Transverse colon (tissue), 4 donors: Measurements from ENCODE around the gene ABCC5. TPM values are rescaled to one million over a fixed set of nuclear protein-coding genes. Genes with fewer than 3 reads are reported as not detected.
"Not testable (repeated sequence)": the region's sequence is repeated elsewhere in the genome, so short reads cannot be mapped to it uniquely, and the experiment has no call there.

Experiments
- DNase-seq: peaks from one replicate; pipeline ENCODE4 v3.0.0-alpha.2; 2019
- H3K27ac ChIP-seq, 4 donors: fragments of 200-600 bp; sonication (generic); 2 replicates each; pipeline ENCODE4 v1.5.1; 2016 to 2018; ENCODE audit warnings: inconsistent platforms in 4 of 4
- H3K27me3 ChIP-seq: fragments of 200-600 bp; sonication (generic); 2 replicates; pipeline ENCODE4 v1.5.1; 2017; ENCODE audit warnings: inconsistent platforms
- H3K36me3 ChIP-seq, 4 donors: fragments of 200-600 bp; sonication (generic); 2 replicates each; pipeline ENCODE4 v1.5.1; 2017 to 2019; ENCODE audit warnings: inconsistent platforms in 4 of 4
- H3K4me1 ChIP-seq, 4 donors: fragments of 200-600 bp; sonication (generic); 2 replicates each; pipeline ENCODE4 v1.5.1; 2017 to 2020; ENCODE audit warnings: inconsistent platforms in 4 of 4
- H3K4me3 ChIP-seq, 4 donors: fragments of 200-600 bp; sonication (generic); 1 replicate in 1 of 4; 2 replicates in 3 of 4; pipeline versions ENCODE4 v1.5.1 to v1.6.1; 2017 to 2019; ENCODE audit warnings: inconsistent platforms in 4 of 4
- H3K9me3 ChIP-seq, 2 donors: fragments of 200-600 bp; sonication (generic); 2 replicates each; pipeline ENCODE4 v1.5.1; 2017 to 2019; ENCODE audit warnings: inconsistent platforms in 2 of 2
- EP300 ChIP-seq: sonication (generic); formaldehyde crosslinking; IDR thresholded peaks from one replicate; pipeline ENCODE4 v1.6.1; 2017; ENCODE audit warnings: antibody characterized with exemption, low read depth
- POLR2A ChIP-seq: fragments of 450-650 bp; IDR thresholded peaks from one replicate; pipeline ENCODE4 v1.6.1; 2016; ENCODE audit warnings: antibody characterized with exemption, mild to moderate bottlenecking, moderate library complexity
- POLR2AphosphoS5 ChIP-seq, 3 donors: sonication (generic); formaldehyde crosslinking; IDR thresholded peaks; one replicate each; pipeline ENCODE4 v1.6.1; 2016; ENCODE audit warnings: antibody characterized with exemption in 3 of 3
- WGBS, 2 donors: methylation state at CpG; one replicate each; pipeline ENCODE4 v1.1.5; 2018; ENCODE audit warnings: low coverage in 1 of 2; 5-methylcytosine and 5-hydroxymethylcytosine counted together
- in situ Hi-C, 4 donors: fragments of 200-750 bp; cut with MboI; loops; one replicate each; pipeline versions ENCODE4 v1.15.0 to v1.15.1; 2017; ENCODE audit warnings: low sequenced_read_pairs in 3 of 4, low pct_ligation_motif_present in 1 of 4, low pct_unique_long_range_greater_than_20kb in 1 of 4
- intact Hi-C: fragments of 100-400 bp; cut with DNase I; formaldehyde crosslinking; loops from one replicate; pipeline ENCODE4 v1.15.1; 2023; ENCODE audit warnings: low total_unique reads
- total RNA-seq, 4 donors: library from RNA; depleted of rRNA; stranded (reverse); fragments of >200 nt; gene quantifications; one replicate each; pipeline ENCODE4 v1.1.0, GENCODE V29; 2016
- TF ChIP-seq, protein P1 (sequence below), 5 experiments: fragments of 200-600 bp in 3 of 5; fragments of 450-650 bp in 2 of 5; sonication (generic) in 3 of 5; IDR thresholded peaks; 1 replicate in 2 of 5; 2 replicates in 3 of 5; pipeline ENCODE4 v1.5.1; 2016 to 2017; ENCODE audit warnings: antibody characterized with exemption in 5 of 5, inconsistent platforms in 3 of 5, mild to moderate bottlenecking in 2 of 5, moderate library complexity in 1 of 5

Gene ABCC5
- total RNA-seq, 4 donors from 2014 or later, result 74.1 to 168 (median 83.8) TPM

DNA sequence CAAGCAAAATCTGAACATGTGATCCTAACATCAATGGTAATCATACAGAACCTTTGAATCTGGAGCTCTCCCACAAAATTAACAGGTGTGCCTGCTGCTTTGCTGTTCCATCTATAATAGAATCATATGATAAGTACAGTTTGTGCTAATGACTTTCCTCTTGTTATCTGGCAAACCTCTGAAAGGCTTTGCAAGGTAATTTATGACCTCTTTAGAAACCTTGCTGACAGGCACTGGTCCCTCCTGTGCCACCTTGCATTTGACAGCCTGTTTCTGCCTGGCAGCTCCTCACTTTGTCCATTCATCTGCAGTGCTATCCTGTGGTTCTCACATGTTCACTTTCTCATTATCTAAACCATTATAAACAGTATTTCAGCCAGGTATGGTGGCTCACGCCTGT, 24.9 kb upstream of the ABCC5 start:
- in situ Hi-C loops (no loop called here), intact Hi-C loops (no loop called here)
- Histone ChIP-seq H3K9me3 (no peaks in the 10 kb centered on the region), H3K4me3 (no peak overlapping the region), H3K27ac (no peak overlapping the region), H3K27me3 (no peaks in the 10 kb centered on the region), H3K36me3 (no peaks in the 10 kb centered on the region), H3K4me1 (no peaks in the 10 kb centered on the region)
- no peak for TF ChIP-seq EP300
- DNase-seq, result no peak
- 100% methylated on average over 1 of the region's 1 CpG; no CpG with 5 or more reads in 1 of the 2 donors for WGBS, 2 donors

DNA sequence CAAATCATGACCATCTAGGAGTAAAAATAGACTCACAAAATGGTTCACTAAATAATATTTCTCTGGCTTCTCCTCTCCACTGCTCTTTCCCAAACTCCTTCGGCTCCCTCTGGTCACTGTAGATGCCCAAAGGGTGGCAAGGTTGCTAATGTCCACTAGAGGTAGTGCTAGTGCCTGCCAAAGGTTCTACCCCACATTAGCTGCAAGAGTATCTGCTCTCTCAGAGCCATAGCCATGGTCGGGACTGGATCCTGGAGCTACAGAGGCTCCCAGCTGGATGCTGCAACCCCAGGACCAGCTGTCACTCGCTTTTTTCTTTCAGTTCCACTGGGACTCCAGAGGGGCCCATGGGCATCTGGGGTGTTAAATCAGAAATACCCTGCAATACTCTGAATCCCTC, 22.3 kb upstream of the ABCC5 start:
- intact Hi-C loops, result no loop called here
- Histone ChIP-seq H3K27ac (no peak overlapping the region), H3K9me3 (no peaks in the 10 kb centered on the region), H3K4me1 (no peaks in the 10 kb centered on the region), H3K4me3 (no peak overlapping the region), H3K36me3 (no peaks in the 10 kb centered on the region), H3K27me3 (no peaks in the 10 kb centered on the region)
- 40 to 48% methylated on average over 1 to 3 of the region's 3 CpGs for WGBS, 2 donors
- in situ Hi-C loops, result no loop called here
- no peak for TF ChIP-seq EP300
- TF ChIP-seq, protein P1, sequence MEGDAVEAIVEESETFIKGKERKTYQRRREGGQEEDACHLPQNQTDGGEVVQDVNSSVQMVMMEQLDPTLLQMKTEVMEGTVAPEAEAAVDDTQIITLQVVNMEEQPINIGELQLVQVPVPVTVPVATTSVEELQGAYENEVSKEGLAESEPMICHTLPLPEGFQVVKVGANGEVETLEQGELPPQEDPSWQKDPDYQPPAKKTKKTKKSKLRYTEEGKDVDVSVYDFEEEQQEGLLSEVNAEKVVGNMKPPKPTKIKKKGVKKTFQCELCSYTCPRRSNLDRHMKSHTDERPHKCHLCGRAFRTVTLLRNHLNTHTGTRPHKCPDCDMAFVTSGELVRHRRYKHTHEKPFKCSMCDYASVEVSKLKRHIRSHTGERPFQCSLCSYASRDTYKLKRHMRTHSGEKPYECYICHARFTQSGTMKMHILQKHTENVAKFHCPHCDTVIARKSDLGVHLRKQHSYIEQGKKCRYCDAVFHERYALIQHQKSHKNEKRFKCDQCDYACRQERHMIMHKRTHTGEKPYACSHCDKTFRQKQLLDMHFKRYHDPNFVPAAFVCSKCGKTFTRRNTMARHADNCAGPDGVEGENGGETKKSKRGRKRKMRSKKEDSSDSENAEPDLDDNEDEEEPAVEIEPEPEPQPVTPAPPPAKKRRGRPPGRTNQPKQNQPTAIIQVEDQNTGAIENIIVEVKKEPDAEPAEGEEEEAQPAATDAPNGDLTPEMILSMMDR (IDR thresholded peaks at IDR 0.05), result peak in 2 of 5 experiments; percentile 13 to 20
- DNase-seq, result no peak

DNA sequence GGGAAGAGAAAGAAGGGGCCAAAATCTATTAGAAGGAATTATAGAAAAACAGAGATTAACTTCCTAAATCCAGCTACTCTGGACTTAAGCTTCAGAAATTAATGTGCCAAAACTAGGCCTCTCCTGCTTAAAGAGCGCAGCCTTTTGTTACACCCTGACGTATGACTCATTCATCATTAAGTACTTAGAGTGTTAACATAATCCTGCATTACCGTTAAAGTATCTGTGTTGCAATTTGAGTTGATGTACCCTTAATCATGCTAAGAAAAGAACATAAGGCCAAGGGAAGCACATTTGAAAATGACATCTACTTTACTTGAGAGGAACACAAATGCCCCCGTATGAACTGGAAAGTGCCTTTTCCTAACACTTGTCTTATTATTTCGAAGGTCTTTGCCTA, 21.7 kb upstream of the ABCC5 start:
- no peaks in the 10 kb centered on the region for H3K9me3 ChIP-seq
- no peak overlapping the region for H3K27ac ChIP-seq
- WGBS, 2 donors, result 65 to 73% methylated on average over 3 to 5 of the region's 5 CpGs
- H3K4me3 ChIP-seq, result no peak overlapping the region
- no peak for DNase-seq
- TF ChIP-seq EP300, result no peak
- TF ChIP-seq POLR2AphosphoS5 (IDR thresholded peaks at IDR 0.05), result peak in 1 of 3 donors; percentile 17
- in situ Hi-C loops, result no loop called here
- H3K36me3 ChIP-seq, result no peaks in the 10 kb centered on the region
- intact Hi-C loops, result no loop called here
- H3K27me3 ChIP-seq, result no peaks in the 10 kb centered on the region
- H3K4me1 ChIP-seq, result no peaks in the 10 kb centered on the region

DNA sequence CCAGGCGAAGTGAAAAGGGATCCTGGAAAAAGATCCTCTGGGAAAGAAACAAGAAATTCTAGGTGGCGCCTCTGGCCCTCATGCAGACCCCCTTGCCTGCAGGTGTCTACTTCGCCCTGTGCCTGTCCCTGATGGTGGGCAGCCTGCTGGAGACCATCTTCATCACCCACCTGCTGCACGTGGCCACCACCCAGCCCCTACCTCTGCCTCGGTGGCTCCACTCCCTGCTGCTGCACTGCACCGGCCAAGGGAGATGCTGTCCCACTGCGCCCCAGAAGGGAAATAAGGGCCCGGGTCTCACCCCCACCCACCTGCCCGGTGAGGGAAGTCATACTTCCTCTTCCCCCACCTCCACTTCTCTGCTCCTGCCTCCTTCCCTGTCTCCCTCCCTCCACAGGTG, 20.6 kb upstream of the ABCC5 start:
- H3K27ac ChIP-seq, in situ Hi-C loops, H3K27me3 ChIP-seq, H3K4me1 ChIP-seq, DNase-seq, H3K9me3 ChIP-seq, H3K4me3 ChIP-seq, H3K36me3 ChIP-seq, intact Hi-C loops: not testable (repeated sequence)
- 82% methylated on average over 9 of the region's 9 CpGs; no CpG with 5 or more reads in 1 of the 2 donors for WGBS, 2 donors

DNA sequence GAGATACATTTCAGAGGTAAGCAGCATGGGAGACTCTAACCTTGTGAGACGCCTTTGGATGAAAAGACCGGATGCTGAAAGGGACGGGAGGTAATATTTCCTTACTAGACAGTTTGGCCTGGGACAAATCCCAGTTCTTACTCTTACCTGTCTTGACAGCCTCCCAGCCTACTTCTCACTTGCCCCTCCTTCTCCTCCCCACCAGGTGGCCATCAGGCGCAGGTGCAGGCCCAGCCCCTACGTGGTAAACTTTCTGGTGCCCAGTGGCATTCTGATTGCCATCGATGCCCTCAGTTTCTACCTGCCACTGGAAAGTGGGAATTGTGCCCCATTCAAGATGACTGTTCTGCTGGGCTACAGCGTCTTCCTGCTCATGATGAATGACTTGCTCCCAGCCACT, 20.1 kb upstream of the ABCC5 start:
- WGBS, 2 donors, result 75 to 87% methylated on average over 3 to 7 of the region's 7 CpGs
- Histone ChIP-seq H3K27me3 (no peaks in the 10 kb centered on the region), H3K9me3 (no peaks in the 10 kb centered on the region), H3K27ac (no peak overlapping the region), H3K36me3 (no peaks in the 10 kb centered on the region), H3K4me3 (no peak overlapping the region), H3K4me1 (no peaks in the 10 kb centered on the region)
- TF ChIP-seq POLR2AphosphoS5 (IDR thresholded peaks at IDR 0.05) (no peak), EP300 (no peak), POLR2A (no peak)
- TF ChIP-seq, protein P1 (IDR thresholded peaks at IDR 0.05), result no peak
- in situ Hi-C loops, result no loop called here
- intact Hi-C loops, result no loop called here
- no peak for DNase-seq

DNA sequence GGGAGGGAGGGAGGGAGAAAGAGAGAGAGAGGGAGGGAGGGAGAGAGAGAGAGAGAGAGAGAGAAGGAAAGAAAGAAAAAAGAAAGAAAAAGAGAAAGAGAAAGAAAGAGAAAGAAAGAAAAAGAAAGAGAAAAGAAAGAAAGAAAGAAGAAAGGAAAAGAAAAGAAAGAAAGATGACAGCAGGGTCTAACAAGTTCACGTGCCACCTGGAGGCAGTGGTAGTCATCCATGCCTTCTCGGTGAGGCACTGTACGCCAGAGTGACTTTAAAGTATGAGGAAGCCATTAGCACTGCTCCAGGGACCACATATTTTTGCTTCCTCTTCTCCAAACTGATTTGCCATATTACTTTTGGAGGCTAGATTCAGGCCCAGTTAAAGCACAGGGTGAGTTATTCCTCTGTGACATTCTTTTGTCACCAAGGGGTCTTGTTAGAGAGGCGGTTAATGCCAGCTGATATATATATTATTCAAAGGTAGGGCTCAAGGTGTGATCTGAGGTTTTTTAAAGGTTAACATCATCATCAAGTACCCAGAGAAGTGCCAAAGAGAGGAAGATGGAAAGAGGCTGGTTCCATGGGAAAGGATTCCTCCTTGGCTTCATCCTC, 13.6 kb upstream of the ABCC5 start, which contains the start of gene HTR3D:
Gene HTR3D, plus strand, starts transcription at position 556 of the 606 bp plus-strand sequence. Its CDS starts 0 bp downstream, at position 556.
- intact Hi-C loops (no loop called here), in situ Hi-C loops (no loop called here)
- Histone ChIP-seq H3K27ac (no peak within 1 kb of the TSS), H3K4me3 (no peak within 1 kb of the TSS), H3K4me1 (no peaks in the 10 kb centered on the region), H3K9me3 (no peaks in the 10 kb centered on the region), H3K27me3 (no peaks in the 10 kb centered on the region), H3K36me3 (no peaks in the 10 kb centered on the region)
- no peak for DNase-seq
- TF ChIP-seq, protein P1 (IDR thresholded peaks at IDR 0.05), result no peak
- TF ChIP-seq POLR2A, result no peak
- TF ChIP-seq POLR2AphosphoS5 (IDR thresholded peaks at IDR 0.05), result no peak
- no peak for TF ChIP-seq EP300
- WGBS, 2 donors, result 68 to 69% methylated on average over 3 to 4 of the region's 4 CpGs
